H1 (cell line): ENCODE measurements around the gene RAB1B. TPM values are rescaled to one million over a fixed set of nuclear protein-coding genes. Genes with fewer than 3 reads are reported as not detected.

ENCODE experiments used
- CTCF ChIA-PET: fragments of 300-600 bp; sonication (Branson Sonifier 250); formaldehyde crosslinking; loops from one replicate; lab custom pipeline; 2021; ENCODE audit not compliant: partially characterized antibody; lab: Charles Lee
- POLR2A ChIA-PET: fragments of 300-600 bp; sonication (Branson Sonifier 250); formaldehyde crosslinking; loops from one replicate; lab custom pipeline; 2021; ENCODE audit warnings: inconsistent platforms; ENCODE audit not compliant: partially characterized antibody; lab: Charles Lee
- DNase-seq, 2 experiments: peaks; one replicate each; pipeline versions ENCODE4 v3.0.0 to v3.0.0-alpha.2; 2010 to 2022; ENCODE audit warnings: low spot score in 2 of 2, low read depth in 1 of 2, mixed read lengths in 1 of 2
- FAIRE-seq: peaks from 2 replicates; lab custom pipeline; 2011; peaks lifted over from hg19 to GRCh38; lab: Jason Lieb, UNC
- H2AFZ ChIP-seq: 2 replicates; pipeline ENCODE4 v1.8.1; 2012; ENCODE audit warnings: low read length, inconsistent platforms
- H2AK5ac ChIP-seq: 2 replicates; pipeline ENCODE4 v1.6.1; 2013; ENCODE audit warnings: low read depth, low read length
- H2BK120ac ChIP-seq: replicated peaks from 2 replicates; pipeline ENCODE3; 2013; ENCODE audit warnings: low read depth, low read length, inconsistent platforms
- H2BK12ac ChIP-seq: 2 replicates; pipeline ENCODE4 v1.6.1; 2013; ENCODE audit warnings: low read depth, low read length
- H2BK15ac ChIP-seq: 2 replicates; pipeline ENCODE4 v1.6.1; 2013; ENCODE audit warnings: low read length
- H2BK20ac ChIP-seq: 2 replicates; pipeline ENCODE4 v1.6.1; 2013; ENCODE audit warnings: low read length
- H2BK5ac ChIP-seq: 2 replicates; pipeline ENCODE4 v1.6.1; 2013; ENCODE audit warnings: low read depth, low read length
- H3K14ac ChIP-seq: 2 replicates; pipeline ENCODE4 v1.6.1; 2013; ENCODE audit warnings: inconsistent platforms; ENCODE audit not compliant: insufficient read length
- H3K18ac ChIP-seq: 2 replicates; pipeline ENCODE4 v1.6.1; 2013; ENCODE audit warnings: low read length; ENCODE audit errors: extremely low read depth
- H3K23ac ChIP-seq: 2 replicates; pipeline ENCODE4 v1.6.1; 2013; ENCODE audit warnings: inconsistent platforms; ENCODE audit not compliant: insufficient read length
- H3K23me2 ChIP-seq: 2 replicates; pipeline ENCODE4 v1.6.1; 2013; ENCODE audit warnings: low read depth, low read length
- H3K27ac ChIP-seq: 2 replicates; pipeline ENCODE4 v1.6.1; 2011; ENCODE audit warnings: low read depth, low read length, inconsistent platforms
- H3K27me3 ChIP-seq, 4 experiments: replicated peaks in 1 of 4; 1 replicate in 1 of 4; 2 replicates in 3 of 4; pipeline versions ENCODE4 v1.6.1 to v1.8.1; 2011 to 2013; ENCODE audit warnings: low read length in 3 of 4, mild to moderate bottlenecking in 3 of 4, inconsistent platforms in 2 of 4, mixed read lengths in 2 of 4, moderate library complexity in 1 of 4; ENCODE audit not compliant: control insufficient read depth in 3 of 4, insufficient read depth in 3 of 4; ENCODE audit errors: extremely low read depth in 1 of 4
- H3K36me3 ChIP-seq, 4 experiments: 2 replicates each; pipeline versions ENCODE4 v1.6.1 to v1.8.1; 2011 to 2013; ENCODE audit warnings: mild to moderate bottlenecking in 4 of 4, low read length in 3 of 4, moderate library complexity in 2 of 4, control low read depth in 1 of 4, inconsistent platforms in 1 of 4; ENCODE audit not compliant: insufficient read depth in 4 of 4, control insufficient read depth in 2 of 4
- H3K4ac ChIP-seq: replicated peaks from 2 replicates; pipeline ENCODE3; 2013; ENCODE audit warnings: low read length, low read depth, mixed read lengths, inconsistent platforms; ENCODE audit not compliant: insufficient read length
- H3K4me1 ChIP-seq, 4 experiments: replicated peaks in 1 of 4; 1 replicate in 1 of 4; 2 replicates in 3 of 4; pipeline versions ENCODE4 v1.6.1 to v1.8.1; 2011 to 2013; ENCODE audit warnings: low read length in 3 of 4, inconsistent platforms in 2 of 4, mixed read lengths in 1 of 4; ENCODE audit not compliant: insufficient read depth in 4 of 4, control insufficient read depth in 3 of 4
- H3K4me2 ChIP-seq, 2 experiments: 2 replicates each; pipeline versions ENCODE4 v1.6.1 to v1.8.1; 2011 to 2013; ENCODE audit warnings: low read depth in 2 of 2, low read length in 2 of 2, control low read depth in 1 of 2, inconsistent platforms in 1 of 2, mild to moderate bottlenecking in 1 of 2; ENCODE audit not compliant: insufficient read depth in 1 of 2
- H3K4me3 ChIP-seq, 4 experiments: fragments of 200-600, 300-600 bp in 1 of 4; sonication (generic), shearing (Covaris generic), sonication (Bioruptor Twin) in 1 of 4; 2 replicates each; pipeline versions ENCODE4 v1.5.1 to v1.8.1; 2011 to 2016; ENCODE audit warnings: low read length in 4 of 4, low read depth in 3 of 4, control low read depth in 2 of 4, inconsistent platforms in 2 of 4, mild to moderate bottlenecking in 2 of 4, mixed read lengths in 1 of 4, moderate library complexity in 1 of 4; ENCODE audit not compliant: insufficient read depth in 2 of 4; ENCODE audit errors: extremely low read depth in 1 of 4
- H3K56ac ChIP-seq: replicated peaks from 2 replicates; pipeline ENCODE3; 2013; ENCODE audit warnings: low read depth, mild to moderate bottlenecking, mixed read lengths, low read length, inconsistent platforms; ENCODE audit not compliant: insufficient read length
- H3K79me1 ChIP-seq: 2 replicates; pipeline ENCODE4 v1.6.1; 2013; ENCODE audit warnings: low read depth, low read length, control low read depth
- H3K79me2 ChIP-seq, 2 experiments: 2 replicates each; pipeline versions ENCODE4 v1.6.1 to v1.8.1; 2012 to 2013; ENCODE audit warnings: low read length in 2 of 2, mild to moderate bottlenecking in 2 of 2, inconsistent platforms in 1 of 2; ENCODE audit not compliant: insufficient read depth in 2 of 2, control insufficient read depth in 1 of 2
- H3K9ac ChIP-seq, 4 experiments: replicated peaks in 1 of 4; 1 replicate in 1 of 4; 2 replicates in 3 of 4; pipeline versions ENCODE4 v1.6.1 to v1.8.1; 2011 to 2013; ENCODE audit warnings: low read depth in 3 of 4, low read length in 3 of 4, control low read depth in 2 of 4, mild to moderate bottlenecking in 2 of 4, moderate library complexity in 2 of 4, inconsistent platforms in 1 of 4; ENCODE audit errors: extremely low read depth in 1 of 4
- H3K9me3 ChIP-seq, 2 experiments: 2 replicates each; pipeline versions ENCODE4 v1.6.1 to v1.8.1; 2012 to 2013; ENCODE audit warnings: mild to moderate bottlenecking in 2 of 2, moderate library complexity in 2 of 2, control low read depth in 1 of 2, inconsistent platforms in 1 of 2, low read depth in 1 of 2, low read length in 1 of 2, mixed read lengths in 1 of 2; ENCODE audit not compliant: insufficient read depth in 2 of 2
- H4K20me1 ChIP-seq, 2 experiments: replicated peaks in 1 of 2; 2 replicates each; pipeline versions ENCODE3 to v1.8.1; 2011 to 2013; ENCODE audit warnings: inconsistent platforms in 2 of 2, low read length in 2 of 2, mild to moderate bottlenecking in 1 of 2; ENCODE audit not compliant: insufficient read depth in 2 of 2, control insufficient read depth in 1 of 2
- H4K5ac ChIP-seq: 2 replicates; pipeline ENCODE4 v1.6.1; 2013; ENCODE audit warnings: low read length, low read depth, mixed read lengths, inconsistent platforms; ENCODE audit not compliant: insufficient read length
- H4K8ac ChIP-seq: 2 replicates; pipeline ENCODE4 v1.8.0; 2013; ENCODE audit warnings: mild to moderate bottlenecking, moderate library complexity, low read length, inconsistent platforms; ENCODE audit not compliant: insufficient read depth; ENCODE audit errors: extremely low read depth
- H4K91ac ChIP-seq: replicated peaks from 2 replicates; pipeline ENCODE3; 2013; ENCODE audit warnings: low read length, mixed read lengths, inconsistent platforms; ENCODE audit not compliant: insufficient read length
- CBX5 ChIP-seq: fragments of 300-800, 300-1000 bp; sonication (generic); IDR thresholded peaks from 2 replicates; pipeline ENCODE4 v1.7.1; 2016; ENCODE audit warnings: antibody characterized with exemption, low read length, low read depth
- CREB1 ChIP-seq: IDR thresholded peaks from 2 replicates; pipeline ENCODE4 v1.6.1; 2012; ENCODE audit warnings: inconsistent platforms
- NRF1 ChIP-seq: IDR thresholded peaks from 2 replicates; pipeline ENCODE4 v1.6.1; 2011; ENCODE audit warnings: mild to moderate bottlenecking, low read depth, low read length, improper control_type of control experiment
- PHF8 ChIP-seq: fragments of 200-600 bp; sonication (generic); conservative IDR thresholded peaks from 2 replicates; pipeline ENCODE4 v1.7.1; 2012; ENCODE audit warnings: low read depth, mild to moderate bottlenecking, inconsistent platforms, low read length, moderate library complexity
- POLR2AphosphoS5 ChIP-seq: IDR thresholded peaks from 2 replicates; pipeline ENCODE4 v1.6.1; 2011; ENCODE audit warnings: low read depth, low read length
- WGBS, 2 experiments: shearing (Covaris generic) in 1 of 2; methylation state at CpG; one replicate each; pipeline versions ENCODE4 v1.1.6 to v1.1.7; 2013 to 2015; ENCODE audit warnings: low lambda C conversion rate in 2 of 2, mixed read lengths in 2 of 2, inconsistent platforms in 1 of 2, low coverage in 1 of 2, missing lambda C conversion rate in 1 of 2; ENCODE audit not compliant: insufficient replicate concordance in 2 of 2, insufficient coverage in 1 of 2, insufficient read length in 1 of 2; ENCODE audit errors: extremely low coverage in 1 of 2, missing lambda C conversion rate in 1 of 2; 5-methylcytosine and 5-hydroxymethylcytosine counted together
- polyA plus RNA-seq, 7 experiments: library from polyadenylated mRNA; depleted of rRNA in 3 of 7; stranded (reverse) in 5 of 7; unstranded in 2 of 7; fragments of >200 nt in 5 of 7; fragments of 200-250 nt in 2 of 7; gene quantifications; 1 replicate in 5 of 7; 2 replicates in 1 of 7; 4 replicates in 1 of 7; pipeline versions ENCODE4 v1.2.1 to v1.2.3, GENCODE V29; 2011 to 2013; ENCODE audit warnings: missing spikeins in 2 of 7, mixed read lengths in 2 of 7
- total RNA-seq: library from RNA; stranded (reverse); fragmentation: NEBNext Ultra II Directional; extraction: Animal tissue kit (Norgen Biotek cat#: 25700); gene quantifications from 2 replicates; pipeline ENCODE4 v1.2.1, GENCODE V29; 2021

The RAB1B gene
- total and polyA plus RNA-seq, 2 of the 8 experiments (the other 6 are each of a cell fraction or from before 2014, with no cell fraction given), result 100 to 217 TPM

DNA sequence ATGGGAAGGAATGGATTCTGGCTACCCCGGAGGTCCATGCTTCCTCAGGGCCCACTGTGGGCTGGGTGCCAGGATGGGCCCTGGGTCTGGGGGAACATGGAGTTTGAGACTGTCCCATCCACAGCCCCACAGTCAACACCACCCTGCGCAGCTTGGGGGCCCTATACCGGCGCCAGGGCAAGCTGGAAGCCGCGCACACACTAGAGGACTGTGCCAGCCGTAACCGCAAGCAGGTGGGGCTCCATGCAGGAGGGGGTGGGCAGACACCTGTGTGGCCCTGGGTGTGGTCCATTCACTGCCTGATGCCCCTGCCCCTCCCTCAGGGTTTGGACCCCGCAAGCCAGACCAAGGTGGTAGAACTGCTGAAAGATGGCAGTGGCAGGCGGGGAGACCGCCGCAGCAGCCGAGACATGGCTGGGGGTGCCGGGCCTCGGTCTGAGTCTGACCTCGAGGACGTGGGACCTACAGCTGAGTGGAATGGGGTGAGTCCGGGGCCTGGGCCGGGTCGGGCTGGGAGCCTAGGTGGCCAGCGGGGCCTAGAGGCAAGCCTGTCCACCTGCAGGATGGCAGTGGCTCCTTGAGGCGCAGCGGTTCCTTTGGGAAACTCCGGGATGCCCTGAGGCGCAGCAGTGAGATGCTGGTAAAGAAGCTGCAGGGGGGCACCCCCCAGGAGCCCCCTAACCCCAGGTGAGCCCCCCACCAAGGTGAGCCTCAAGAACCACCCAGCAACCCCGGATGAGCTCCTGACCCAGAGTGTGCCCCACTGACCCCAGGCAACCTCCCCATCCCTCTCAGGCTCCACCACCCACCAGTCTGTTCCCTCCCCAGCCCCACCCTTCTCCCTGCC, 2.7 kb upstream of the RAB1B start:
- TF ChIP-seq PHF8 (no peak), POLR2AphosphoS5 (no peak), CREB1 (no peak), NRF1 (no peak), CBX5 (no peak)
- H3K79me1 ChIP-seq, result peaks cover 5% of the 10 kb centered on the region; the same call in 1 of the 2 replicates
- H3K23ac ChIP-seq, result no peak overlapping the region
- H3K9me3 ChIP-seq, result no peaks in the 10 kb centered on the region
- no peak overlapping the region for H2BK12ac ChIP-seq
- no peak overlapping the region for H3K4me2 ChIP-seq
- no peak overlapping the region for H2AK5ac ChIP-seq
- no peak overlapping the region for H3K27ac ChIP-seq
- H4K91ac ChIP-seq, result no peak overlapping the region
- peaks cover 7 to 17% of the 10 kb centered on the region in 2 experiments for H4K20me1 ChIP-seq
- no peak overlapping the region for H2BK120ac ChIP-seq
- peaks cover 9% of the 10 kb centered on the region for H3K23me2 ChIP-seq
- H4K5ac ChIP-seq, result no peak overlapping the region
- H2AFZ ChIP-seq, result no peak overlapping the region
- ChIA-PET POLR2A (interaction anchor here (1.0 to 9.0 kb wide), 4 partner anchors 15 to 28 kb away, joined by 3 to 125 read pairs (median 16); partner anchors contain the start of genes CNIH2 and YIF1A), CTCF (interaction anchor here (0.6 to 2.3 kb wide), 18 partner anchors 7 to 1965 kb away, joined by 3 to 10 read pairs (median 3); partner anchors contain the start of gene YIF1A)
- H3K18ac ChIP-seq, result no peak overlapping the region
- 98% methylated on average over 16 of the region's 26 CpGs; no CpG with 5 or more reads in 1 of the 2 experiments for WGBS, 2 experiments
- no peak overlapping the region for H2BK20ac ChIP-seq
- H2BK5ac ChIP-seq, result no peak overlapping the region
- peaks cover 0 to 11% of the 10 kb centered on the region in 2 experiments; a peak in 2 of 4 replicates for H3K79me2 ChIP-seq
- H3K14ac ChIP-seq, result no peak overlapping the region
- H3K27me3 ChIP-seq, result no peaks in the 10 kb centered on the region
- H4K8ac ChIP-seq, result no peak overlapping the region
- H3K9ac ChIP-seq, result no peak overlapping the region
- peaks cover 13 to 27% (median 19%) of the 10 kb centered on the region in 4 experiments; a peak in 7 of 8 replicates for H3K36me3 ChIP-seq
- FAIRE-seq (no peak), DNase-seq (no peak)
- H3K4me3 ChIP-seq, result no peak overlapping the region
- H2BK15ac ChIP-seq, result no peak overlapping the region
- no peak overlapping the region for H3K56ac ChIP-seq
- H3K4me1 ChIP-seq, result peaks cover 0 to 5% (median 3%) of the 10 kb centered on the region in 4 experiments; a peak in 5 of 7 replicates
- no peak overlapping the region for H3K4ac ChIP-seq
